PC-9 (cell line): ENCODE measurements around the gene MAST4.

Source experiments
- EZH2 ChIP-seq: fragments of 200-600 bp; sonication (generic); IDR thresholded peaks from 2 replicates; pipeline ENCODE4 v1.8.0; 2017; ENCODE audit warnings: antibody characterized with exemption, low read depth
- TF ChIP-seq, protein P1 (sequence below): fragments of 200-600 bp; sonication (generic); conservative IDR thresholded peaks from 2 replicates; pipeline ENCODE4 v1.6.1; 2017; ENCODE audit warnings: mixed run types, antibody characterized with exemption, mild to moderate bottlenecking, moderate library complexity

DNA sequence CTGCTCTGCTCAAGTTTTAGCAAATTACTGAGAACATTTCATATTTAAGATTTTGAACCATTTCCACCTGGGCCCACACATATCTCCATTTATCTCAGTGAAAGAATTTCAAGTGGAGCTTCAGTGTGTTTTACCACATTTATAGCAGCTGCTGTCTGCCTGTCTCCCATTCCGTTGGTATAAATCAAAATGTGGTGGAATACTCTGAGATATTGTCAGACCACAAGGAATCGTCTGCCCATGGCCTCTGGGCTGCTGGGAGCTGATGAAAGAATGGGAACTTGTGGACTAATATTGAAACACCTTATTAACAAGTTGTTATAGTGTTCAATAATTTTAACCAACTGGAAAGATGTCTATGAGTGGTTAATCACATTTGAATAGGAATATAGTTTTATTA is 33.3 kb downstream of the MAST4 start:
- TF ChIP-seq, protein P1, sequence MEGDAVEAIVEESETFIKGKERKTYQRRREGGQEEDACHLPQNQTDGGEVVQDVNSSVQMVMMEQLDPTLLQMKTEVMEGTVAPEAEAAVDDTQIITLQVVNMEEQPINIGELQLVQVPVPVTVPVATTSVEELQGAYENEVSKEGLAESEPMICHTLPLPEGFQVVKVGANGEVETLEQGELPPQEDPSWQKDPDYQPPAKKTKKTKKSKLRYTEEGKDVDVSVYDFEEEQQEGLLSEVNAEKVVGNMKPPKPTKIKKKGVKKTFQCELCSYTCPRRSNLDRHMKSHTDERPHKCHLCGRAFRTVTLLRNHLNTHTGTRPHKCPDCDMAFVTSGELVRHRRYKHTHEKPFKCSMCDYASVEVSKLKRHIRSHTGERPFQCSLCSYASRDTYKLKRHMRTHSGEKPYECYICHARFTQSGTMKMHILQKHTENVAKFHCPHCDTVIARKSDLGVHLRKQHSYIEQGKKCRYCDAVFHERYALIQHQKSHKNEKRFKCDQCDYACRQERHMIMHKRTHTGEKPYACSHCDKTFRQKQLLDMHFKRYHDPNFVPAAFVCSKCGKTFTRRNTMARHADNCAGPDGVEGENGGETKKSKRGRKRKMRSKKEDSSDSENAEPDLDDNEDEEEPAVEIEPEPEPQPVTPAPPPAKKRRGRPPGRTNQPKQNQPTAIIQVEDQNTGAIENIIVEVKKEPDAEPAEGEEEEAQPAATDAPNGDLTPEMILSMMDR, result no peak
- no peak for TF ChIP-seq EZH2
